ENCODE results near the gene DOLK. TPM values are rescaled to one million over a fixed set of nuclear protein-coding genes. Genes with fewer than 3 reads are reported as not detected.
"Not testable (repeated sequence)": the region's sequence is repeated elsewhere in the genome, so short reads cannot be mapped to it uniquely, and the experiment has no call there.

DOLK gene
- polyA plus RNA-seq, 1 experiment, result 47.0 TPM

- TF ChIP-seq, protein P1, sequence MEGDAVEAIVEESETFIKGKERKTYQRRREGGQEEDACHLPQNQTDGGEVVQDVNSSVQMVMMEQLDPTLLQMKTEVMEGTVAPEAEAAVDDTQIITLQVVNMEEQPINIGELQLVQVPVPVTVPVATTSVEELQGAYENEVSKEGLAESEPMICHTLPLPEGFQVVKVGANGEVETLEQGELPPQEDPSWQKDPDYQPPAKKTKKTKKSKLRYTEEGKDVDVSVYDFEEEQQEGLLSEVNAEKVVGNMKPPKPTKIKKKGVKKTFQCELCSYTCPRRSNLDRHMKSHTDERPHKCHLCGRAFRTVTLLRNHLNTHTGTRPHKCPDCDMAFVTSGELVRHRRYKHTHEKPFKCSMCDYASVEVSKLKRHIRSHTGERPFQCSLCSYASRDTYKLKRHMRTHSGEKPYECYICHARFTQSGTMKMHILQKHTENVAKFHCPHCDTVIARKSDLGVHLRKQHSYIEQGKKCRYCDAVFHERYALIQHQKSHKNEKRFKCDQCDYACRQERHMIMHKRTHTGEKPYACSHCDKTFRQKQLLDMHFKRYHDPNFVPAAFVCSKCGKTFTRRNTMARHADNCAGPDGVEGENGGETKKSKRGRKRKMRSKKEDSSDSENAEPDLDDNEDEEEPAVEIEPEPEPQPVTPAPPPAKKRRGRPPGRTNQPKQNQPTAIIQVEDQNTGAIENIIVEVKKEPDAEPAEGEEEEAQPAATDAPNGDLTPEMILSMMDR (IDR thresholded peaks at IDR 0.05; ENCODE audit: insufficient read depth, low read depth, low read length), result no peak
- H3K4me3 ChIP-seq (ENCODE audit: low read depth, low read length), result peak overlapping the region; percentile 82
- no peak for DNase-seq (ENCODE audit: low read depth)
- CTCF ChIA-PET, result no interaction called here
- POLR2A ChIA-PET, result interaction anchor here (0.6 kb wide), 1 partner anchor 223 kb away, joined by 3 read pairs; no protein-coding TSS in a partner anchor
- no peaks in the 10 kb centered on the region for H3K36me3 ChIP-seq (ENCODE audit: control insufficient read depth, insufficient read depth, low read length)
- H3K27me3 ChIP-seq (ENCODE audit: control insufficient read depth, insufficient read depth, low read length), result no peaks in the 10 kb centered on the region
These were observed 201 bp downstream of the DOLK start for GRCh38 chr9:128947277-128947526.

DNA sequence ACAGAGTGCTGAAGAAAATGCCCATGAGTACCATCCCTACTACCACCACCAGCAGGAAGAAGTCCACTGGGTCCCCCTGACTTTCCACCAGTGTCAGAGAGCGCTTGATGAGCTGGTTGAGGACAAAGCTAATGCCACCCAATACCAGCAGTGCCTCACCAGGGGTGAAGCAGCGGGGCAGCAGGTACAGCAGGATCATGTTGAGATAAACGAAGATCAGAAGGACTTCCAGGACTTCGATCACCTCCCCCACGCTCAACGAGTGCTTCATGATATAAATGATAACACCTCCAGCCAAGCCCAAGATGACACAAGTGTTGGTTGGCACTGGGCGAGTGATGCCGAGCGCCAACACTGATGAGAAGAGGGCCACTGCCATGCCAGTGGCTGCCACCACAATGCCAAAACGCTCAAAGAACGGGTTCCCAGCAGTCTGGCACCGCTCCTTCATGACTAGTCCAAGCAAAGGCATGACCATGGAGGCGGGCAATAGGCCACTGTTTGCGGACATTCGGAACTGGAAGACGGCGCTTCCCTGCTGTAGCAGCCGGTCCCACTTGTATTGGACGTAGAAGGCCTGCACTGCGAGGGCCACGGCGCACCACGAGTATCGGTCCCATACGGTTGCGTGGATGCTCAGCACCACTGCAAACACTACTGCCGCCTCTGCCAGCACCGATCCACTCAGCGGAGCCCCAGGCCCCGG is 679 bp downstream of the DOLK start:
- Histone ChIP-seq H3K36me3 (ENCODE audit: control insufficient read depth, insufficient read depth, low read length) (no peaks in the 10 kb centered on the region), H3K4me3 (ENCODE audit: low read depth, low read length) (peak overlapping the region; percentile 82), H3K27me3 (ENCODE audit: control insufficient read depth, insufficient read depth, low read length) (no peaks in the 10 kb centered on the region)
- CTCF ChIA-PET, result no interaction called here
- DNase-seq (ENCODE audit: low read depth), result no peak
- POLR2A ChIA-PET, result interaction anchor here (0.6 kb wide), 1 partner anchor 222 kb away, joined by 3 read pairs; no protein-coding TSS in a partner anchor
- TF ChIP-seq, protein P1 (IDR thresholded peaks at IDR 0.05; ENCODE audit: insufficient read depth, low read depth, low read length), result no peak

GRCh38 chr9:128945798-128946501 is 1.5 kb downstream of the DOLK start:
- POLR2A ChIA-PET, result no interaction called here
- no peaks in the 10 kb centered on the region for H3K36me3 ChIP-seq (ENCODE audit: control insufficient read depth, insufficient read depth, low read length)
- DNase-seq (ENCODE audit: low read depth), result no peak
- H3K4me3 ChIP-seq (ENCODE audit: low read depth, low read length), result no peak overlapping the region
- TF ChIP-seq, protein P1 (IDR thresholded peaks at IDR 0.05; ENCODE audit: insufficient read depth, low read depth, low read length), result no peak
- H3K27me3 ChIP-seq (ENCODE audit: control insufficient read depth, insufficient read depth, low read length), result no peaks in the 10 kb centered on the region
- CTCF ChIA-PET, result interaction anchor here (1.7 kb wide), 1 partner anchor 18 kb away, joined by 6 read pairs; no protein-coding TSS in a partner anchor

DNA sequence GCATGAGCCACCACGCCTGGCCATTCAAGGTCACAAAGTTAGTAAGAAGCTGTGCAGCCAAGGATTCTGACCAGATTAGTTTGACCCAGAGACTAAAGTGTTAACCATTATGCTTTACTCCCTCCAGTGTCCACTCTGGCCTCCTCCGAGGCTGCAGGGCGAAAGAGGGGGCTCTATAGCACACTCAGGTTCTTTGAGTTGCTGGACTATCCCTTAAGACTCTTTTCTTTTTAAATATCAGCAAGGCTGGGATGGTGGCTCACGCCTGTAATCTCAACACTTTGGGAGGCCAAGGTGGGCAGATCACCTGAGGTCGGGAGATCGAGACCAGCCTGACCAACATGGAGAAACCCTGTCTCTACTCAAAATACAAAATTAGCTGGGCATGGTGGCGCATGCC is 2.4 kb downstream of the DOLK start:
- DNase-seq (ENCODE audit: low read depth); H3K36me3 ChIP-seq (ENCODE audit: control insufficient read depth, insufficient read depth, low read length); POLR2A ChIA-PET; H3K27me3 ChIP-seq (ENCODE audit: control insufficient read depth, insufficient read depth, low read length); H3K4me3 ChIP-seq (ENCODE audit: low read depth, low read length): not testable (repeated sequence)
- CTCF ChIA-PET, result interaction anchor here (1.7 kb wide), 1 partner anchor 17 kb away, joined by 6 read pairs; no protein-coding TSS in a partner anchor

GRCh38 chr9:128943832-128944620 is 3.4 kb downstream of the DOLK start:
- Histone ChIP-seq H3K4me3 (ENCODE audit: low read depth, low read length) (no peak overlapping the region), H3K27me3 (ENCODE audit: control insufficient read depth, insufficient read depth, low read length) (no peaks in the 10 kb centered on the region), H3K36me3 (ENCODE audit: control insufficient read depth, insufficient read depth, low read length) (no peaks in the 10 kb centered on the region)
- ChIA-PET POLR2A (no interaction called here), CTCF (interaction anchor here (1.7 to 3.0 kb wide), 2 partner anchors 16 kb away, joined by 6 to 15 read pairs; no protein-coding TSS in a partner anchor)
- no peak for DNase-seq (ENCODE audit: low read depth)
- TF ChIP-seq, protein P1 (IDR thresholded peaks at IDR 0.05; ENCODE audit: insufficient read depth, low read depth, low read length), result no peak
